Aorta (tissue), 5 donors: ENCODE data around the gene AJUBA. TPM values are rescaled to one million over a fixed set of nuclear protein-coding genes. Genes with fewer than 3 reads are reported as not detected.

Experiments
- ATAC-seq: fragments of 200-7000 bp; cut with Tn5 transposase; one replicate; pipeline ENCODE4 v1.9.1; 2022; ENCODE audit warnings: moderate library complexity; ENCODE audit not compliant: low FRiP score
- DNase-seq, 2 donors: peaks; one replicate each; pipeline ENCODE4 v3.0.0-alpha.2; 2020
- H3K27ac ChIP-seq, 2 donors: one replicate each; pipeline ENCODE4 v1.5.1; 2013; ENCODE audit warnings: low read length in 2 of 2, mild to moderate bottlenecking in 2 of 2, moderate library complexity in 2 of 2, control low read depth in 1 of 2, inconsistent platforms in 1 of 2, low read depth in 1 of 2
- H3K27me3 ChIP-seq, 2 donors: one replicate each; pipeline ENCODE4 v1.6.1; 2013; ENCODE audit warnings: control low read depth in 1 of 2, low read length in 1 of 2, mild to moderate bottlenecking in 1 of 2, moderate library complexity in 1 of 2; ENCODE audit not compliant: insufficient read depth in 2 of 2, control insufficient read depth in 1 of 2
- H3K36me3 ChIP-seq, 2 donors: one replicate each; pipeline ENCODE4 v1.6.1; 2013; ENCODE audit warnings: control low read depth in 1 of 2, low read length in 1 of 2, mild to moderate bottlenecking in 1 of 2; ENCODE audit not compliant: insufficient read depth in 2 of 2, control insufficient read depth in 1 of 2
- H3K4me1 ChIP-seq, 2 donors: one replicate each; pipeline ENCODE4 v1.6.1; 2013; ENCODE audit warnings: low read length in 2 of 2, control low read depth in 1 of 2, mild to moderate bottlenecking in 1 of 2, moderate library complexity in 1 of 2; ENCODE audit not compliant: insufficient read depth in 2 of 2, control insufficient read depth in 1 of 2
- H3K4me3 ChIP-seq, 2 donors: one replicate each; pipeline ENCODE4 v1.5.1; 2013; ENCODE audit warnings: low read length in 2 of 2, control low read depth in 1 of 2, mild to moderate bottlenecking in 1 of 2
- H3K9me3 ChIP-seq: one replicate; pipeline ENCODE4 v1.6.1; 2013; ENCODE audit warnings: mild to moderate bottlenecking, low read length; ENCODE audit not compliant: control insufficient read depth
- WGBS, 2 donors: extraction: QIAGEN DNeasy Blood & Tissue Kit; methylation state at CpG; one replicate each; pipeline ENCODE4 v1.1.7; 2013; 5-methylcytosine and 5-hydroxymethylcytosine counted together
- intact Hi-C, 2 donors: fragments of 100-400 bp; cut with DNase I; formaldehyde crosslinking; loops; one replicate each; pipeline versions ENCODE4 v1.14.2 to v1.15.0; 2022
- polyA plus RNA-seq, 2 donors: library from polyadenylated mRNA; stranded (reverse); fragments of 200-250 nt; gene quantifications; one replicate each; pipeline ENCODE4 v1.2.3, GENCODE V29; 2013
- total RNA-seq, 2 donors: library from RNA; stranded (reverse); fragmentation: NEBNext Ultra II Directional; extraction: Animal tissue kit (Norgen Biotek cat#: 25700); gene quantifications; one replicate each; pipeline ENCODE4 v1.2.1, GENCODE V29; 2021
- donor health status: healthy with polysubstance abuse.
- donor health status: Bipolar disorder and iron deficiency.
- donor health status: DM: no; HTN: no; CAD: no.
- donor health status: DM: no; HTN: no; CAD: no.
- donor health status: DM: yes; HTN: yes; CAD: no.

The AJUBA gene
- total and polyA plus RNA-seq, 4 donors = 2.2 to 16.2 (median 8.3) TPM

DNA sequence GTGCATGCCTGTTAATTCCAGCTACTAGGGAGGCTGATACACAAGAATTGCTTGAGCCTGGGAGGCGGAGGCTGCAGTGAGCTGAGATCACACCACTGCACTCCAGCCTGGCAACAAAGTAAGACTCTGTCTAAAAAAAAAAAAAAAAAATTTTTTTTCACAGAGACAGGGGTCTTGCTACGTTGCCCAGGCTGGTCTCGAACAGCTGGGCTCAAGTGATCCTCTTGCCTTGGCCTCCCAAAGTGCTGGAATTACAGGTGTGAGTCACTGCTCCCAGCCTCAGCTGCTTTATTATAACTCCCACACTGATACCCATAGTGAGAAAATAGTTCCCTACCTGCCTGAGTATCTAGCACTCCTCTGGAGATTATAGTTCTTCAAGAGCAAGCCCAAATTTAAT, 36.7 kb downstream of the AJUBA start:
- no peaks in the 10 kb centered on the region for H3K36me3 ChIP-seq
- H3K9me3 ChIP-seq = no peaks in the 10 kb centered on the region
- DNase-seq (no peak), ATAC-seq (no peak)
- 88 to 93% methylated on average over 3 of the region's 3 CpGs for WGBS, 2 donors
- H3K27ac ChIP-seq = no peak overlapping the region
- no peak overlapping the region for H3K4me3 ChIP-seq
- H3K27me3 ChIP-seq = no peaks in the 10 kb centered on the region
- no peaks in the 10 kb centered on the region for H3K4me1 ChIP-seq
- intact Hi-C loops = no loop called here

DNA sequence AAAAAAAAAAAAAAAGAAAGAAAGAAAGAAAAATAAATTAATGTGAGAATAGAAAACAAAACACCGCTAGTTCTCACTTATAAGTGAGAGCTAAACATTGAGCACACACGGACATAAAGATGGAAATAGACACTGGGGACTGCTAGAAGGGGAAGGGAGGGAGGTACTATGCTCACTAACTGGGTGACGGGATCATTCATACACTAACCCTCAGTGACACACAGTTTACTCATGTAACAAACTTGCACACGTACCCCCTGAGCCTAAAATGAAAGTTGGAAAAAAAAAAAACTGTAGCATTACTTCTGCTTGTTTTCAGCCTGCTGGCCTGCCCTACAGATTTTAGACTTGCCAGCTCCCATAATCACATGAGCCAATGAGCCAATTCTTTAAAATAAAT, 42.7 kb downstream of the AJUBA start:
- no peaks in the 10 kb centered on the region for H3K9me3 ChIP-seq
- intact Hi-C loops = no loop called here
- 87% methylated on average over 4 of the region's 4 CpGs for WGBS, 2 donors
- ATAC-seq (no peak), DNase-seq (no peak)
- H3K27me3 ChIP-seq = no peaks in the 10 kb centered on the region
- no peak overlapping the region for H3K4me3 ChIP-seq
- H3K27ac ChIP-seq = no peak overlapping the region
- H3K4me1 ChIP-seq = no peaks in the 10 kb centered on the region
- no peaks in the 10 kb centered on the region for H3K36me3 ChIP-seq

- Histone ChIP-seq H3K9me3 (no peaks in the 10 kb centered on the region), H3K27me3 (no peaks in the 10 kb centered on the region), H3K36me3 (no peaks in the 10 kb centered on the region), H3K4me3 (no peak overlapping the region), H3K4me1 (no peaks in the 10 kb centered on the region), H3K27ac (no peak overlapping the region)
- DNase-seq = no peak
- no peak for ATAC-seq
- 86 to 91% methylated on average over 1 of the region's 1 CpG for WGBS, 2 donors
- intact Hi-C loops = no loop called here
Measured at GRCh38 chr14:22935156-22935555, 47.2 kb downstream of the AJUBA start.

GRCh38 chr14:22932146-22932545, 50.2 kb downstream of the AJUBA start:
- intact Hi-C loops = no loop called here
- Histone ChIP-seq H3K27me3 (no peaks in the 10 kb centered on the region), H3K36me3 (no peaks in the 10 kb centered on the region), H3K27ac (no peak overlapping the region), H3K4me3 (no peak overlapping the region), H3K9me3 (no peaks in the 10 kb centered on the region), H3K4me1 (no peaks in the 10 kb centered on the region)
- DNase-seq (no peak), ATAC-seq (no peak)
- WGBS, 2 donors = 90% methylated on average over 2 to 3 of the region's 3 CpGs

- Histone ChIP-seq H3K27me3 (no peaks in the 10 kb centered on the region), H3K4me1 (no peaks in the 10 kb centered on the region), H3K36me3 (no peaks in the 10 kb centered on the region), H3K27ac (peak overlapping the region; percentile 39 to 78), H3K4me3 (peak overlapping the region; percentile 37 to 59), H3K9me3 (no peaks in the 10 kb centered on the region)
- intact Hi-C loops = loop anchor here (2.0 kb wide), 2 partner anchors 25 to 53 kb away; partner anchors contain the start of gene AJUBA (in 1 of the 2)
- DNase-seq (no peak), ATAC-seq (peak; percentile 0)
- 1 to 3% methylated on average over 2 of the region's 2 CpGs for WGBS, 2 donors
Measured at GRCh38 chr14:22929961-22930364, 52.4 kb downstream of the AJUBA start.

DNA sequence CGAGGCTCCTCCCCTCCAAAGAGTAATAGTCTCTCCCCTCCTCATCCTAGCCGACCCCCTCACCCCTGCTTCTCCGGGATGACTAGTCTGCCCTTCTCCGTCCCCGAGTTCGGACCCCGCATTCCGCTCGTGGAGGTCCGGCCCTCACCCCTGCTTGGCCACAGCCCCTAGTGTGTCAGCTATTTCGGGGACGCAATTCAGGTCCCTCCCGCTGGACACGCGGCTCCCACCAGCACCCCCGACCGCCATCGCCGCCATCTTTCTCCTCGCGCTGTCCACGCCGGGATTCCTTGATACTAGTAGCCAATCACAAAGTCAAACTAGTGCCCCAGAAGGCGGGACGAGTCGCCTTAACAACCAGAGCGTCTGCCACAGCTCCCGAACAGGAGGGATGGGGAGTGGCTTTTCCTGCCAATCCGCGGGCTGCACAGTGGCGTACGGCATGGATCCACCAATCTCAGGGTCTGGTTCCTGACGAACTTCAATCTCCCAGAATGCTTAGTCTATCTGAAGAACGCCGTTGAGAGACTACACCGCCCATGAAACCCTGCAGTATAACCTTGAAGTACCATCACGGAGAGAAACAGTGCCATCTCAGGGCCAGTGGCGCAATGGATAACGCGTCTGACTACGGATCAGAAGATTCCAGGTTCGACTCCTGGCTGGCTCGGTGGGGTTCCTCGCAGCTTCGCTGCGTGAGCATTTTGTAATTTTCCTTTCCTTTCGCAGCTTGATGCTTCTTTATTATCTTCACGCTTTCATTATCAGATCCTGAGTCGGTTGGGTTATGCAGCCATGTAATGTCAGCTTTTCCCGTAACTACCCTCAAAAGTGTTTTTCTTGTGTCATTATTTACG, 53.0 kb downstream of the AJUBA start, which contains the start of gene PRMT5:
PRMT5 (minus strand) TSS at position 273 of the 857 bp plus-strand sequence; CDS start at position 258, 15 bp downstream.
- peak; percentile 99 to 100 for DNase-seq
- Histone ChIP-seq H3K4me1 (no peaks in the 10 kb centered on the region), H3K9me3 (no peaks in the 10 kb centered on the region), H3K36me3 (no peaks in the 10 kb centered on the region), H3K4me3 (peak within 1 kb of the TSS; percentile 49 to 59), H3K27ac (peak within 1 kb of the TSS; percentile 39 to 78), H3K27me3 (no peaks in the 10 kb centered on the region)
- 0% methylated on average over 51 of the region's 51 CpGs for WGBS, 2 donors
- peak; percentile 99 for ATAC-seq
- intact Hi-C loops = no loop called here

DNA sequence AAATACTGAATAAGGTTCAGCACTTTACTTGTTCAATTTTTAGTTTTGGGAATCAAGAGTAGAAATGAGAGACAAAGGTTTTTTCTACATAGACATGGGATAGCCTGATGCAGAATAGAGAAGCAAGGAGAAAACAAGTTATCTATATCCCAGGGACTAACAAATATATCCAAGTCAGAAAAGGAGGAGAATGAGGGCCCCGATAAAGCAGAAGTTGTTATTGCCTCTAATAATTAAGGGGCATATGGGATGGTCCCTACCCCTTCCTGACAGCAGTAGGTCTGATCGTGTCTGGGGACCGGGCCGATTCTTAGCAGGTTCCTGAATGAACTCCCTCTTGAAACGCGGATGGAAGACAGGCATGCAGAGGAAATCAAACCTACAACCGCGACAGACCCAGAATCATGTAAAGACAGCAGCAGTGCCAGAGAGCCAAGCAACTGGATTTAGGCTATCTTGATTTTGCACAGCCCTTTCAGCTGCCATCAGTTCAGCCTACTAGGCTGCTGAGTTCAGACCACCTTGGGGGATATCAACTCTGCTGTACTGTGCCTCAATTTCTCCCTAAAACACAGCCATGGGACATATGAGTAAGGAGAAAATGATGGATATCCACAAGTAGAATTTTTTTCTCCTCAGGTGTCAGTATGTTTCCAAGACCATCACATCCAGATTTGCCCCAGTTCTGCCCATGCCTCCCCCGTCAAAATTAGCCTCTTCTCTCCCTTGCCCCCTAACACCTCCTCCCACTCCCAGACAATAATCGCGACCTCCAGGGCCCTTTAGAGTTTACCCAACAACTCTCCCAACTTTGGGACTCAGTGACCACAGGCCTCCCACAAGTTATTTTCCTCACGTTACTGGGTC, 53.9 kb downstream of the AJUBA start:
- H3K27ac ChIP-seq = no peak overlapping the region
- peak overlapping the region; percentile 44 to 49 for H3K4me3 ChIP-seq
- no peaks in the 10 kb centered on the region for H3K9me3 ChIP-seq
- H3K27me3 ChIP-seq = no peaks in the 10 kb centered on the region
- no peaks in the 10 kb centered on the region for H3K4me1 ChIP-seq
- DNase-seq (no peak), ATAC-seq (no peak)
- H3K36me3 ChIP-seq = peaks cover 0 to 2% of the 10 kb centered on the region in 2 donors
- intact Hi-C loops = no loop called here
- 17% methylated on average over 12 of the region's 12 CpGs for WGBS, 2 donors

- intact Hi-C loops = no loop called here
- 69 to 85% methylated on average over 4 of the region's 4 CpGs for WGBS, 2 donors
- Histone ChIP-seq H3K9me3 (no peaks in the 10 kb centered on the region), H3K27me3 (no peaks in the 10 kb centered on the region), H3K27ac (no peak overlapping the region), H3K36me3 (peaks cover 0 to 9% of the 10 kb centered on the region in 2 donors), H3K4me3 (no peak overlapping the region), H3K4me1 (no peaks in the 10 kb centered on the region)
- ATAC-seq (no peak), DNase-seq (no peak)
Measured at GRCh38 chr14:22926316-22926715, 56.0 kb downstream of the AJUBA start.
